Endothelial cell (in vitro differentiated cells): ENCODE results near the gene TSC22D2. TPM values are rescaled to one million over a fixed set of nuclear protein-coding genes. Genes with fewer than 3 reads are reported as not detected.
A peak's percentile ranks its signal among the peaks of the same experiment; 100 is the strongest.

Experiments used
- DNase-seq: peaks from one replicate; pipeline ENCODE4 v3.0.0; 2021; ENCODE audit warnings: low spot score
- H3K27ac Mint-ChIP-seq: one replicate; pipeline ENCODE4 v1.8.0; 2021; ENCODE audit warnings: mixed read lengths, inconsistent platforms; ENCODE audit not compliant: unreplicated experiment
- H3K27me3 Mint-ChIP-seq: one replicate; pipeline ENCODE4 v1.8.0; 2021; ENCODE audit warnings: mild to moderate bottlenecking, moderate library complexity, mixed read lengths, inconsistent platforms; ENCODE audit not compliant: unreplicated experiment
- H3K36me3 Mint-ChIP-seq: one replicate; pipeline ENCODE4 v1.8.0; 2021; ENCODE audit warnings: mild to moderate bottlenecking, low read depth, mixed read lengths, inconsistent platforms; ENCODE audit not compliant: unreplicated experiment
- H3K4me1 Mint-ChIP-seq: one replicate; pipeline ENCODE4 v1.8.0; 2021; ENCODE audit warnings: mild to moderate bottlenecking, mixed read lengths, inconsistent platforms; ENCODE audit not compliant: unreplicated experiment
- H3K4me3 Mint-ChIP-seq: one replicate; pipeline ENCODE4 v1.8.0; 2021; ENCODE audit warnings: mild to moderate bottlenecking, mixed read lengths, inconsistent platforms; ENCODE audit not compliant: unreplicated experiment
- H3K9me3 Mint-ChIP-seq: one replicate; pipeline ENCODE4 v1.8.0; 2021; ENCODE audit warnings: mixed read lengths, inconsistent platforms; ENCODE audit not compliant: unreplicated experiment
- total RNA-seq: library from RNA; stranded (reverse); fragmentation: NEBNext Ultra II Directional; extraction: Animal tissue kit (Norgen Biotek cat#: 25700); gene quantifications from one replicate; pipeline ENCODE4 v1.2.1, GENCODE V29; 2021; ENCODE audit not compliant: unreplicated experiment
- TF ChIP-seq, protein P1 (sequence below): fragments of 200-600 bp; sonication (generic); IDR thresholded peaks from one replicate; pipeline ENCODE4 v1.5.0; 2021; ENCODE audit warnings: antibody characterized with exemption; ENCODE audit not compliant: unreplicated experiment

Gene TSC22D2
- total RNA-seq, 1 donor from 2014 or later: 38.8 TPM

- H3K27ac Mint-ChIP-seq: no peak overlapping the region
- H3K4me1 Mint-ChIP-seq: peaks cover 36% of the 10 kb centered on the region
- no peak for DNase-seq
- H3K36me3 Mint-ChIP-seq: peaks cover 6% of the 10 kb centered on the region
- H3K9me3 Mint-ChIP-seq: no peaks in the 10 kb centered on the region
- H3K4me3 Mint-ChIP-seq: peak overlapping the region; percentile 93
- TF ChIP-seq, protein P1, sequence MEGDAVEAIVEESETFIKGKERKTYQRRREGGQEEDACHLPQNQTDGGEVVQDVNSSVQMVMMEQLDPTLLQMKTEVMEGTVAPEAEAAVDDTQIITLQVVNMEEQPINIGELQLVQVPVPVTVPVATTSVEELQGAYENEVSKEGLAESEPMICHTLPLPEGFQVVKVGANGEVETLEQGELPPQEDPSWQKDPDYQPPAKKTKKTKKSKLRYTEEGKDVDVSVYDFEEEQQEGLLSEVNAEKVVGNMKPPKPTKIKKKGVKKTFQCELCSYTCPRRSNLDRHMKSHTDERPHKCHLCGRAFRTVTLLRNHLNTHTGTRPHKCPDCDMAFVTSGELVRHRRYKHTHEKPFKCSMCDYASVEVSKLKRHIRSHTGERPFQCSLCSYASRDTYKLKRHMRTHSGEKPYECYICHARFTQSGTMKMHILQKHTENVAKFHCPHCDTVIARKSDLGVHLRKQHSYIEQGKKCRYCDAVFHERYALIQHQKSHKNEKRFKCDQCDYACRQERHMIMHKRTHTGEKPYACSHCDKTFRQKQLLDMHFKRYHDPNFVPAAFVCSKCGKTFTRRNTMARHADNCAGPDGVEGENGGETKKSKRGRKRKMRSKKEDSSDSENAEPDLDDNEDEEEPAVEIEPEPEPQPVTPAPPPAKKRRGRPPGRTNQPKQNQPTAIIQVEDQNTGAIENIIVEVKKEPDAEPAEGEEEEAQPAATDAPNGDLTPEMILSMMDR: no peak
- H3K27me3 Mint-ChIP-seq: peaks cover 11% of the 10 kb centered on the region
These were observed 3.4 kb downstream of the TSC22D2 start for GRCh38 chr3:150411546-150411945.

DNA sequence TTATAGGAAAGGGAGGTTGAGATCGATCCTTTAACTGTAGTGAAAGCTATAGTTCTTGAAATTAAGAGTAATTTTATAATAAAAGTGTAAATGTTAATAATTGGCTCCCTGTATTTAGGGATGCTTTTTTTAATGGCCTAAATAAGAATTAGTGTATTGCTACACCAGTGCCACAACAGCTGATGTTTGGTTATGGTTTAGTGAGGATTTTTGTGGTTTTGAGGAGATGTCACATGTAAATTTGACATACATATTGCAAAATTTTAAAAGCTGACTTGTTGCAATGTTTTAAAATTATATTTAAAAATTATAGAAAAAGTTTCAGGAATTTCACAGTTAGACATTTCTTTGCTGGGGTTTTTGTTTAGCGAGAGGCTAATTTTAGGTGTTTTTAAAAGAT lies 3.9 kb downstream of the TSC22D2 start:
- DNase-seq: no peak
- peak overlapping the region; percentile 93 for H3K4me3 Mint-ChIP-seq
- no peaks in the 10 kb centered on the region for H3K9me3 Mint-ChIP-seq
- peaks cover 11% of the 10 kb centered on the region for H3K27me3 Mint-ChIP-seq
- peaks cover 34% of the 10 kb centered on the region for H3K4me1 Mint-ChIP-seq
- no peak overlapping the region for H3K27ac Mint-ChIP-seq
- peaks cover 6% of the 10 kb centered on the region for H3K36me3 Mint-ChIP-seq
- TF ChIP-seq, protein P1: no peak

GRCh38 chr3:150412561-150413231 lies 4.6 kb downstream of the TSC22D2 start:
- peaks cover 4% of the 10 kb centered on the region for H3K36me3 Mint-ChIP-seq
- peaks cover 8% of the 10 kb centered on the region for H3K27me3 Mint-ChIP-seq
- no peak for DNase-seq
- H3K27ac Mint-ChIP-seq: no peak overlapping the region
- TF ChIP-seq, protein P1: no peak
- H3K4me1 Mint-ChIP-seq: peaks cover 34% of the 10 kb centered on the region
- H3K9me3 Mint-ChIP-seq: no peaks in the 10 kb centered on the region
- H3K4me3 Mint-ChIP-seq: peak overlapping the region; percentile 93

DNA sequence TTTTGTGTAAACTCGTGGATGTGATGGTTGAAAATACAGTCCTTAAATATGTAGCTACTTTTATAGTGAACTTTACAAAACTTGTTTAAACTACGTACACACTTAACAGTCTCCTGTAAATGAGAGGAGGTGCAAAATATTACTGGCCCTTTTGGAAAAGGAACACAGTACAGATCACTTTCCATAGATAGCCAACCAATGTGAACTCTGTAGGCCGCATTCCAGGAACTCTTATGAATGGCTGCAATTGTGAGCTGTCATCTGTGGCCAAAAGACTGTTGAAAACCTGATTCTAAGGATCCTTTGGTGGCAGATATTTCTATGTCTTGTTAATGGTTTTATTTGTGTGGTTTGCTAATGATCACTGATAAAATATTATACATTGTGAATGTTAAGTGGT lies 6.2 kb downstream of the TSC22D2 start:
- no peak overlapping the region for H3K27ac Mint-ChIP-seq
- peak overlapping the region; percentile 81 for H3K4me3 Mint-ChIP-seq
- TF ChIP-seq, protein P1: no peak
- H3K36me3 Mint-ChIP-seq: peaks cover 4% of the 10 kb centered on the region
- H3K27me3 Mint-ChIP-seq: peaks cover 8% of the 10 kb centered on the region
- DNase-seq: no peak
- H3K4me1 Mint-ChIP-seq: peaks cover 42% of the 10 kb centered on the region
- H3K9me3 Mint-ChIP-seq: no peaks in the 10 kb centered on the region

DNA sequence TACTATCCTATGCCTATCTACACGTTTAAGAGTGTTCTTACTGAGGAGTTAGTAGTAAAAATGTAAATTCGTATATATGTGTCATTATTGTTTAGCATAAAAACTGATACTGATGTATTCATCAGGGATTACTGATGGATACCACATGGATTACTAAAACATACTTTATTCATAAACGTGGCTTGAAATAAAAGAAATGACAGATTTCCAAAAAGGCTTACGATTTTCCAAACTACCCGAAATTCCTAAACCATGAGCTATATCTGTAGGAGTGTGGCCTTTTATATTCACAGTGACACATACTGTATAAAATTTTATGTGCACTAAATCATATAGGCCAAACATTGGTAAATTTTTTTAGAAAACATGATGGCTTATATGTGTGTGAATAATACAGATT lies 6.9 kb downstream of the TSC22D2 start:
- Mint-ChIP-seq H3K4me3 (peak overlapping the region; percentile 81), H3K27ac (no peak overlapping the region)

More for the DNA sequence above, 6.9 kb downstream of the TSC22D2 start:
- no peak for DNase-seq
- H3K4me1 Mint-ChIP-seq: peaks cover 45% of the 10 kb centered on the region
- peaks cover 4% of the 10 kb centered on the region for H3K36me3 Mint-ChIP-seq
- H3K27me3 Mint-ChIP-seq: peaks cover 5% of the 10 kb centered on the region
- TF ChIP-seq, protein P1: no peak
- H3K9me3 Mint-ChIP-seq: no peaks in the 10 kb centered on the region
